CD1c-positive myeloid dendritic cell (primary cell): ENCODE measurements around the gene CRHR1.

Source experiments
- DNase-seq: peaks from one replicate; pipeline ENCODE4 v3.0.0-alpha.2; 2016; ENCODE audit errors: extremely low spot score

Gene CRHR1

DNA sequence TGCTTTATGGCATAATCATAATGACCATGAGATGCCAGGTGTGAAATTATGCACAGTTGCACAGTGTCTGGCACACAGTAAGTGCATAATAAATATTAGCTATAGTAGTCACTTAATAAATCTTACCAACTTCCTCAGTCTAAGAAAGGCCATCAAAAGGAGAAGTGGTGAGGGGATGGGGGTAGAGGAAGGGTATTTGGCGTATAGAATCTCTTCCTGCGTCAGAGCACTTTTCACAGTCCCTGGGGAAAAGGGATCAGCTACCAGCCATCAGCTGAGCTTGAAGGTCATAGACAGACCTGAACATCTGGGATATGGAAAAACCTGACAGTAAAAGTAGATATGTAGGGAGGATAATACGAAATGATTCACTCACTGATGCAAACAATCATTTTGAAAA, 5.8 kb downstream of the CRHR1 start:
- DNase-seq: no peak

- DNase-seq: no peak
Measured at GRCh38 chr17:45790296-45790922, 6.3 kb downstream of the CRHR1 start.

GRCh38 chr17:45791041-45791582, 7.0 kb downstream of the CRHR1 start:
- no peak for DNase-seq

GRCh38 chr17:45791935-45792334, 7.8 kb downstream of the CRHR1 start:
- DNase-seq: no peak

GRCh38 chr17:45792437-45792836, 8.3 kb downstream of the CRHR1 start:
- DNase-seq: no peak

DNA sequence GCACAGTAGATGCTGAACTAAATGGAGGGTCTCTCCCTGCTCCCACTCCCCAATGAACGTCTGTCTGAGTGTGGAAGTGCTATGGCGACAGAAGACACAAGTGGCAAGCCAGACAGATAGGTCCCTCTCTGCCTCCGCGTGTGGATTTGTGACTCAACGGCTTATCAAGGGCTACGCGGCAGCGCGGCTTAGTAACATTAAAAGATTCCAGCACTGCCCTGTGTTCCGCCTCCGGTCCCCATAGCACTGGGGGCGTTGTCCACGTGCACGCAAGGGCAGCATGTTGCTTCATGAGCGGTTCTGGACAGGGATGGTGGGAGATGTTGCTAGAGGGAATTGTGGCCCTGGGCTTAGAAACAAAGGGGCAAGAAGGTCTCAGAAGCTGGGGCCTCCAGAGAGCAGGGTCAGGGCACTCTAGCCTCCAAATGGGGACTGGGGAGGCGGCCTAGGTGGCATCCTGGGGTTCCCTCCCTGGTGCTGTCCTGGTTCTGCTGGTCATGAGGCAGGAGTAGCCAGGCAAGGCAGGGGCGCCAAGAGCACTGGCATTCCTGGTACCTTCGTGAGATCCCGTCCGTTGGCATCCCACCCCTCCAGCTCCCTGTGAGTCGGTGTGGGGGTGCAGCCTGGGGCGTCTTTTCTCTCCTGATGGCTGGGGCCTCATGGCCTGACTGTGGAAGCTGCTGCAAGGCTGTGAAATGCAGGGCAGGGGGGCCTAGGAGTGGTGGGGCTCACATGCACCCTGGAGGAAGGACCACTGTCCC, 9.1 kb downstream of the CRHR1 start:
- DNase-seq: no peak

DNA sequence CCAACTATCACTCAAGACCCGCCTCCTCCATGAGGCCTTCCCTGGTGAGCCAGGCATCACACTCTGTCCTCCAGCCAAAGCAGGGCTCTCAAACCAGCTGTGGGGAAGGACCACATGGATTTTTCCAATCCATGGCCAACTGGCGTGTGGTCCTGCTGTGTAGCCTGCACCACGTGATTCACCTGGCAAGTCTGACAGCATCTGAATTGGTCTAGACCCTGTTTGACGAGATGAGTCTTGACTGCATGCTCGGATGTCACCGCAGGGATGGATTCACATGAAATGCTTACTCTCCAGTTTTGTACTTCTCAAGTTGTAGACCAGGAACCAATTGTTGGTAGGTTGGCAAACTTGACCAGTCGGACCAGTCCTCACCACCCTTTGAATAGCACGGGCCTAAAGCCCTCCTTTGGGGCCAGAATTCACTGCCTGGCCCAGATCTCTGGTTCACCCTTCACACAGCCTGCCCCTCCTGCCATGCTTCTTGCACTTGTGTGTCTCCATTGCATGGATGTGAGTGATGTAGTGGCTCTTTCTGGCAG, 9.9 kb downstream of the CRHR1 start:
- DNase-seq: no peak

DNA sequence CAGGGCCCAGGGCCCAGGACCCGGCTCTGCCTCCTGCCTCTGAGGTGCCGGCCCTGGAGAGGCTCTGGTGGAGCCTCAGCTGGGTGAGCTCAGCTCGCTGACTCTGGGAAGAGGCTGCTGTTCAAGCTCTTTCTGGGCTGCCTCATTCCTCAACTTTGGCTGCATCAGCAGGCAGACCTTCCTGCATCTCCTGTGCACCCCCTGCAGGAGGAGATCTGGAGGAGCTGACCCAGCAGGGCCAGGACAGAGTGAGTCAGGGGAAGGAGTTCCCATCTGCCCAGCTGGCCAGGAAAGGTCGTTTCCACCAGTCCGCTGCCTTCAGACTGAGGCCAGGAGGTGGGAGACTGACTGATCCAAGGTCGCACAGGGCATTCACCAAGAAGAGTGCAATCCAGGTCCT, 10.7 kb downstream of the CRHR1 start:
- DNase-seq: no peak

DNA sequence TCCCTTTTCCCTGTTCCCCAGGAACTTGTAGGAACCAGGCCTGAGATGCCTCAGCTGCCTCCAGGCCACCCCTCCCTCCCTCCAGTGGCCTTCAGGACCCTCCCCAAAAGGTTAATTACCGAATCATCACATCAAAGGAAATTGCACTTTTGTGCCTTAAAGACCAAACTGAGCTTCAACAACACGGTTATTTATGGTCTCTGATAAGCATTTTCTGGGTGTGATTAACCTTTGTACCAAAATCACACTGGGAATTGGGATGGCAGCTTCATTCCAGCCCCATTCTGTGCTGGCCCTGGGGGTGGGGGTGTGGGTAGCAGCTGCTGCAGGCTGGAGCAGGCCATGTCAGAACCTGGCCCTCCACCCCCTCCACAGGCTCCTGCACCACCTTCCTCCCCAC, 16.7 kb downstream of the CRHR1 start:
- no peak for DNase-seq

- DNase-seq: no peak
Measured at GRCh38 chr17:45801421-45801820, 17.3 kb downstream of the CRHR1 start.

DNA sequence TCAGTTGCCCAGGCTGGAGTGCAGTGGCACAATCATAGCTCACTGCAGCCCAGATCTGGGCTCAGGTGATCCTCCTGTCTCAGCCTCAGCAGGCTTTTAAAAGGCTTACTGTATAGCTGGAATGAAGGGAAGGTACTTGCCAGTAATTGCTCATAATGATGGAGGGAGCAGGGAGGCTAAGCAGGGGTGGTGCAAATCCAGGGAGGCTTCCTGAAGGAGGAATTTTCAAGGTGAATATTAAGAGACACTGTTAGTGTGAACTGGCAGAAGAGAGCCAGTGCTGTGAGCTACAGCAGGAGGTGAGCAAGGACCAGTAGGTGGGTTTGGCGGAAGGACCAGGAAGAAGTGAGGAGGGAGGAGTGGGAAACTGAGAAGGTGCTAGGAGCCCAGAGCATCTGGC, 24.7 kb downstream of the CRHR1 start:
- no peak for DNase-seq

DNA sequence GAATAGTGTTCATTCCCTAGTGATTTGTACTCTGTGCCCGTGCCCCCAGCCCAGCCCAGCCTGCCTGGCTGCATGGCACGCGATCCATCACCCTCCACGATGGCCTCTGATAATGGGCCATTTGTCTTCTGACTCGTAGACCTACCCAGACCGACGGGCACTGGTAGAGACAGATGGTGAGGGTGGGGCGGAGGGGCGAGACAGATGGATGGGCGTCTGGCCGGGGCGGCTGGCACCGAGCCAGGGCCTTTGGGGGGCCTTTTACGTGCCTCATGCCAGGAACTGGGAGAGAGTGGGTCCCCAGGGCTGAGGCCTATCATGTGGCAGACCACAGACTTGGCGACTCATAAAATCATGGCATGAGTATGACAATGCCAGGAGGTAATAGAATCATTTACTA, 25.4 kb downstream of the CRHR1 start:
- no peak for DNase-seq

DNA sequence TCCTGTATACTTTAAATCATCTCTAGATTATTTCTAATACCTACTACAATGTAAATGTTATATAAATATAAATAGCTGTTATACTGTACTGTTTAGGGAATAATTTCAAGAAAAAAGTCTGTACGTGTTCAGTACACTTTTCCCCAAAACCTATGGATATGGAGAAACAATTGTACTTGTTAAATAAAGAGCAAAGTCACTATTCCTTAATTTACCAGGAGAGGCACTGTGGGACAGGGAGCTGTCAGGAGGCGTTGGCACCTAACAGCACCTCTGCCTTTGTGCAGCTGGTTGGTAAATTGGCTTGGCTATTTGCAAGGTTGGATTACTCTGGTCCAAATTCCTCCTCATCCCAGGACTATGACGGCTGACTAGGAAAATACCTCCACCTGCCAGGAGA, 28.0 kb downstream of the CRHR1 start:
- no peak for DNase-seq

GRCh38 chr17:45813048-45813725, 29.1 kb downstream of the CRHR1 start:
- DNase-seq: no peak

GRCh38 chr17:45814622-45815606, 30.8 kb downstream of the CRHR1 start:
- DNase-seq: no peak

DNA sequence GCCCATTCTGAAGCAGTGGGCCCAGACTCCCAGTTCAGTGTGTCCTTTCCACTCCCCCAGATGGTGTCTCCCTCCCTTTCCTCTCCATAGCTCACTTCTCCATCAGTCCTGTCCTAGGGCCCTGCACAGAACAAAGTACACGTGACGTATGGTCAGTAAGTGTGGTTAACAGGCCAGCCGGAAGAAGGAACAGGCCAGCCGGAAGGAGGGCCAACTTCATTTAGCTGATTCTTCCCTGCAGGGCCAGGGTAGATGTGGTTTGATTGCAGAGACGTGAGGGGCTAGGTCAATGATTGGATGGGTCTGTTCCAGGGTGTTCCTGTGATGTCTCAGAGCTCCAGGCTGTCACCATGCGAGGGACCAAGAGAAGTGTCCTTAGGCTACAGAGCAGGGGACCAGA, 31.6 kb downstream of the CRHR1 start:
- no peak for DNase-seq

GRCh38 chr17:45818041-45818440, 33.9 kb downstream of the CRHR1 start:
- DNase-seq: no peak

DNA sequence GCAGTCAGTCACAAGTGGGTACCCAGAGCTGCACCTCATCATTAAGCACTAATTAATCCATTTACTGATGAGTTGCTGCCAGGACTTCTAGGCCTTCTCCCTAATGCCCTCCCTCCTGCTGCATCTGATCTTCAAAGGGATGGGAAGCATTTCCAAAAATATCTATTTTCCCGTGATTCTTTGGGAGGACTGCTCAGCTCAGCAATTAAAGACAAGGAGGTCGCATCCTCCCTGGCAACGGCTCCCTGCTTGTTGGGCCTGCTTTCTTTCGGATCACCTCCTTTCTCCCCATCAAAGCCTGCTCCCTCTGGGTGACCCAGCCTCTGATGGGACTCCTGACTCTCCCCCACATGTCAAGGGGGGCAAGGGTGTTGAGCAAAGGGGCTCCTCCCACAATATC, 34.6 kb downstream of the CRHR1 start:
- DNase-seq: no peak

GRCh38 chr17:45819632-45820031, 35.5 kb downstream of the CRHR1 start:
- no peak for DNase-seq

DNA sequence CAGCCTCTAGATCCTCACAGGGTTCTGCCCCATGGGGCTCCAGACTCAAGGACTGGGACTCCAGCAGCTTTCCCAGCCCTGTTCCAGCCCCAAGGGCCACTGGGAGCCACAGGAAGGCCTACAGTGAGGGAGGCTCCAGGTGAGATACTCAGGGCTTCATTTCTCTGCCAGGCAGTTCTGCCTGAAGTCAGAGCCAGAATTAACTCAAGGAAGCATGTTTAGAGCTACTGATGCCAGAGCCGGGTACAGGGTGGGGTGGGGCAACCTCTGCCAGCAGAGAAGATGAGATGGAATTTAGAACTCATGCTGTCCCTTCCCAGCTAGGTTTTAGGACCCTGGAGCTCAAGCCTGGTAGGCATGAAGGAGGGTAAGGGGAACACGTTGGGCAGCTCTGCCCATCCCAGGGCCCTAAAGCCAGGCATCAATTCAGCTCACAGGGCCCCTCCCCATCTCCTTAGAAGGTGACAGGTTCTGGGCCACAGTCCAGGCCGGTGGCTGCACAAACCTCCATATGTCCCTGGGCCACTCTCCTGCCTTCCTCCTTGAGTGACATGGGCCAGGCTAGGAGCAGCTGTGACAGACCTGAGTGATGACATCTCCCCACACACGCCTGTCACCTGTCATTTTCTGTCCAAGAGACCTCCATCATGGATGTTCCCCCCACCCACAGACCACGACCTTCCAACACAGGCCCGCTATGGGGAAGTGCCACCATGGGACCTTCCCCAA, 36.1 kb downstream of the CRHR1 start:
- no peak for DNase-seq

GRCh38 chr17:45821147-45821546, 37.0 kb downstream of the CRHR1 start:
- no peak for DNase-seq
